RKO (cell line): Measurements from ENCODE around the gene FAM20C.
"Not testable (repeated sequence)": the region's sequence is repeated elsewhere in the genome, so short reads cannot be mapped to it uniquely, and the experiment has no call there.

Experiments used
- DNase-seq: peaks from one replicate; pipeline ENCODE4 v3.0.0-alpha.2; 2016; ENCODE audit warnings: low spot score

Gene FAM20C

GRCh38 chr7:259751-260405 lies 67.5 kb downstream of the FAM20C start:
- no peak for DNase-seq

DNA sequence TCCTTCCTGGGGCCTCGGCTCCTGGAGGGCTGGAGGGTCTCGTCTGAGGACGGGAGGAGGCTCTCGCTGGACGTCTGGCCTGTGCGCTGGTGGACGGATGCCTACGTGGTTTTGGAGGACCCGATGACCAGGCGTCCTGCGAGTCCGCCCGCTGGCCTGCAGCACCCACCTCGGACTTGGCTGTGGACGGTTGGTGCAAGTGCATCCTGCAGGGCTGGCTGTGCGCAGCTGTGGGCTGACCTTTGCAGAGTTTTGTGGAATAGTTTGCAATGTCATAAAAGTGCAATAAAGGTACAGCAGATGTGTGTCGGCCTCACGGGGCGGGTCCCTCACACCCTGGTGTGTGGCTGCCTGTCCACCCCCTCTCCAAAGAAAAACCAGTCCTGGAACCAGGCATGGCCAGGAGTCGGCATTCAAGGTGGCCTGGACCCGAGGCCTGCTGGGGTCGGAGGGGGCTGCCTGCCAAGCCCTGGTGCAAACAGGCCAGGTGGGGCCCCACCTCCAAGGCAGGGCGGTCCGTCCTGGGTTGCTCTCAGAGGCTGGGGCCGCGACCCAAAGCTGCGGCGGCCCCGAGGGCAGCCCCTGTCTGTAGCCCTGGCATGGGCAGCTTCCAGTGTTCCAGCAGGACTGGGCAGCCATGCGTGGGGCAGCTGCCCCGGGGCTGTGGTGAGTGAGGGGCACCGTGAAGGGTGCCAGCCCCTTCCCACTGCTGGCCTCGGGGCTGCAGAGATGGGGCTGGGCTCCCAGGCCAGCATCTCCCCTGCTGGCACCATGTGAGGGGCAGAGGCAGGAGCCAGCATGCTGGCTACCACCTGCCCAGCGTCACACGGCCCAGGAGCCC lies 68.3 kb downstream of the FAM20C start:
- DNase-seq = no peak

- DNase-seq = no peak
Measured at GRCh38 chr7:261341-262250, 69.2 kb downstream of the FAM20C start.

GRCh38 chr7:262251-262572 lies 69.8 kb downstream of the FAM20C start:
- no peak for DNase-seq

DNA sequence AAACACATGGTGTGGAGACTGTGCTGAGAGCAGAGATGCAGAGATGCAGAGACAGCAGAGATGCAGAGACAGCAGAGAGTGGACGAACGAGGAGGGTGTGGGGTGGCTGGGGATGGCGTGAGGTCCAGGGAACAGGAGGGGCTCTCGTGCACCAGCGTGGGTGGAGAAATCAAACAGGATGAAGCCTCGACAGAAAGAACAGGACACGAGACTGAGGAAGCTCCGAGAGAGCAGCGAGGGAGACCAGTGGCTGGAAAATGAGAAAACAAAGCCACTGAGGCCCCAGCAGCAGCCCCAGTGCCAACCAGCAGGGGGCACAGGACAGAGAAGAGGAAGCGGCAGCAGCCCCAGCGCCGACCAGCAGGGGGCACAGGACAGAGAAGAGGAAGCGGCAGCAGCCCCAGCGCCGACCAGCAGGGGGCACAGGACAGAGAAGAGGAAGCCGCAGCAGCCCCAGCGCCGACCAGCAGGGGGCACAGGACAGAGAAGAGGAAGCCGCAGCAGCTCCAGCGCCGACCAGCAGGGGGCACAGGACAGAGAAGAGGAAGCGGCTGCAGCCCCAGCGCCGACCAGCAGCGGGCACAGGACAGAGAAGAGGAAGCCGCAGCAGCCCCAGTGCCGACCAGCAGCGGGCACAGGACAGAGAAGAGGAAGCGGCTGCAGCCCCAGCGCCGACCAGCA lies 70.4 kb downstream of the FAM20C start:
- not testable (repeated sequence) for DNase-seq

GRCh38 chr7:263483-264351 lies 71.3 kb downstream of the FAM20C start:
- DNase-seq = not testable (repeated sequence)

DNA sequence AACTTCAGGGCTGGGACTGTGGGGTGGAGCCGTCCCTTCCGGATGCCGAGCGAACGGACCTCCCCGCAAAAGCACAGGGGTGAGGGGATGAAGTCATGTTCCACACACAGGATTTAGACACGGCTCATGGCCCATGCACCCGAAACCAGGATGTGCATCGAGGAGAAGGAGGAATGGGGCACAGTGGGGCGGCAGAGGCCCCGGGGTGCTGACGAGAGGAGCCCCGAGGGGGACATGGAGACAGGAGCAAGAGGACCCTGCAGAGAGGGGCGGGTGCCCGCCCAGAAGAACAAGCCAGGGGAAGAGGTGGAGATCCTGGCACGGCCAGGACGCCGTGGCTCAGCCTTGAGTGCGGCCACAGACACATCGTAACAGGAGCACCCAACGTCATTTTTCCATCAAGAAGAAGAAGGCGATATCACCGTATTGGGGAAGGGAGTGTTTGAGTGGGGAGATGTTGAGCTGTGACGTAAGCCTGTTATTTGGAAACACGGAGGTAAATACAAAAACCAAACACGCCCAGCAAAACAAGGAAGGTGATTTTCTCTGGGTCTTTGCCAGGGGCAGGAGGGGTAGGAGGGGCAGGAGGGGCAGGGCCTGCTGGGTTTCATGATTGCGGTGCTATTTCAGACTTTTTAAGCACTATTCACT lies 72.3 kb downstream of the FAM20C start:
- no peak for DNase-seq

- no peak for DNase-seq
Measured at GRCh38 chr7:265192-265997, 73.0 kb downstream of the FAM20C start.

DNA sequence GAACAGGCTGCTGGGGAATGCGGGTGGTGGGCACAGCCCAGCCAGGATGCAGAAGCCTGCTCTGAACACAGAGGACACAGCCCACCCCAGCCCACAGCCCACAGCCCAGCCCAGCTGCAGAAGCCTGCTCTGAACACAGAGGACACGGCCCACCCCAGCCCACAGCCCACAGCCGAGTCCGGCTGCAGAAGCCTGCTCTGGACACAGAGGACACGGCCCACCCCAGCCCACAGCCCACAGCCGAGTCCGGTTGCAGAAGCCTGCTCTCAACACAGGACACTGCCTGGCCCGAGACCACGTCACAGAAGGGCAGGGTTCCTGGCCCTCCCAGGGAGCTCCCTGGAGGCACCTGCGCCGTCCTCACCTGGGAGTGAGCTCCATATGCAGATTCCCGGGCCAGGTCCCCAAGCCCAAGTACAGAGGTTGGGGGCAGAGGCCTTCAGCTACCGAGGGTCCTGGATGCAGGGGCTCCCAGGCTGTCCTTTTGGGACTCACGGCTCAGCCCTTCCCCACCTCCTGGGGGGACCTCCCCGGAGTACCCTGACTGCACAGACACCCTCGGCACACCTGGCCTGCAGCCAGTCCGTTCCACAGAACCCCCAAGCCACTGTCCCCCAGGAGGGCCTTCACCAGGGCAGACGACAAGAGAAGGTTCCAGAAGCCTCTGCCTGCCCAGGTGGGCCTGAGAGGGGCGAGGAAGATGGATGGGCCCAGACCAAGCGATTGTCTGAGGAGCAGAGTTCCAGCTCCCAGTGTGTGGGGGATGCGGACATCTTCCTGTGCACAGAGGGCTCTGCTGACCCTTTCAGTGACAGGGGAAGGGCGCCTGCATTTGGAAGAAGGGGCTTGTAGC lies 73.9 kb downstream of the FAM20C start:
- DNase-seq = no peak

- no peak for DNase-seq
Measured at GRCh38 chr7:266851-267840, 74.8 kb downstream of the FAM20C start.

- no peak for DNase-seq
Measured at GRCh38 chr7:268991-269390, 76.6 kb downstream of the FAM20C start.

DNA sequence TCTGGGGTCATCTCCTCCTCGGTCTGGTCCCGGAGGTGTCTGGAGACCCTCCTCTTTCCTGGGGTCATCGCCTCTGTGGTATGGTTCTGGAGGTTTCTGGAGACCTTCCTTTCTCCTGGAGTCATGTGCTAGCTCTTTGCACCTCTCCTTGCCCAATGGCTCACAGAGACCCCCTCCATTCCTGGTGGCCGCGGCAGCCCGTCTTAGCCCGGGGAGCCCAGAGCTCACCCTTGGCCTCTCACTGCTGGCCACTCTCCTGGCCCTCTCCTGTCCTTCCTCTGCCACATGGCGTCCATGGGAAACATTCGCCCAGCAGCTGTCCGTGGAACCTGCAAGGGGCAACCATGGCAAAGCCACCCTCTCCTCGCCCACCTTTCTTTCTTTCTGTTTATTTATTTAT lies 77.3 kb downstream of the FAM20C start:
- no peak for DNase-seq

DNA sequence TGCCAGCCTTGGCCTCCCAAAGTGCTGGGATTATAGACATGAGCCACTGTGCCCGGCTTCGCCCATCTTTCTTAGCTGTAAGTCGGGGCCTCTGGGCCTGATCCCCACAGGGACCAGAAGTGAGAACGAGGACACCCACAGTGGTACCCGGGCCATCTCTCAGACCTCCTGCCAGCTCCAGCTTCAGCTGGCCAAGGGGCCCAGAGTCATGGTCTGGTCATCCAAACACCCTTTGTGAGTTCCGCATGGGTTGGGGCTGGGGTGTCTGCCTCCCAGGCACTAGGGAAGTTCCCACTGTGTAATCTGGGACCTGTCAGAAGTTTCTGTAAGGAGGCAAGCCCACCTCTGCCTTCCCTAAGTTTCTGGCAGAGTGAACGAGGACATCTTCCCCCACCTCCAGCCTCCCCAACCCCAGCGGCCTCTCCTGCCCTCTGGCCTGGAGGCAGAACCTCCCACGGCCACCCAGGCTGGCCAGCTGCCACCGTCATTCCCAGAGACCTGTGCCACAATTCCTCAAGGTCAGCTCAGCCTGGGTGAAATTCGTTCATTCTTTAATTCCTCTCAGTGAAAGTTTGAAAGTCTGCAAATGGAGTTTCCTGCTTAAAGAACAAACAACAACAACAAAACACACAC lies 78.1 kb downstream of the FAM20C start:
- DNase-seq = no peak

DNA sequence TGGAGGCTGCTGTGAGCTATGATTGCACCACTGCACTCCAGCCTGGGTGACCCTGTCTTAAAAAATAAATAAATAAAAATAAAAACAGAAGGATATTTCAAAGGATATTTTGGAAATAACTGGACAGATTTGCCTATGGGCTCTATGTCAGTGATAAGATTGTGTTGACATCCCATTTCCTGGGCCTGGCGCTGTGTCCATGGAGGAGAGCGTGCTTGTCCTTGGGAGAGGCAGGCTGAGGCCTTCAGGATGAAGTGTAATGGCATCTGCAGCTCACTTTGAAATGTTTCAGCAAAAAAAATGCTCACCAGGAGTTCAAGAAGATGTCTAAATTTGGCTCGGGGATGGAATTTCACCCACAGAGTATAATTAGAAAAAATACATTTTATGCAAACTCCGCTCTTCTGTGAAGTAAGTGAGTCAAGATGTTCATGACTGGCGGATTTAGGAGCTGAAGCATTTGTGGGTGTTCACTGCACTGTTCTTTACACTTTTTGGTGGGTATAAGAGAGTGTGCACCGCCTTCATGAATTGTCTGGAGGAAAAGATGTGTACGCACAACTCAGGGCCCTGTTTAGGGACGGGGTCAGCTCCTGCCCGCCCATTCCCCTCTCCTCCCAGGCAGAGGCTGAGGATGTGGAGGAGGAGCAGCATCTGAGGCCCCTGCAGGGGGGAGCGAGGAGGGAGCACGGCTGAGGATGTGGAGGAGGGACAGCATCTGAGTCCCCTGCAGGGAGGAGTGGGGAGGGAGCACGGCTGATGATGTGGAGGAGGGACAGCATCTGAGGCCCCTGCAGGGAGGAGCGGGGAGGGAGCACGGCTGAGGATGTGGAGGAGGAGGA lies 79.1 kb downstream of the FAM20C start:
- DNase-seq = no peak

DNA sequence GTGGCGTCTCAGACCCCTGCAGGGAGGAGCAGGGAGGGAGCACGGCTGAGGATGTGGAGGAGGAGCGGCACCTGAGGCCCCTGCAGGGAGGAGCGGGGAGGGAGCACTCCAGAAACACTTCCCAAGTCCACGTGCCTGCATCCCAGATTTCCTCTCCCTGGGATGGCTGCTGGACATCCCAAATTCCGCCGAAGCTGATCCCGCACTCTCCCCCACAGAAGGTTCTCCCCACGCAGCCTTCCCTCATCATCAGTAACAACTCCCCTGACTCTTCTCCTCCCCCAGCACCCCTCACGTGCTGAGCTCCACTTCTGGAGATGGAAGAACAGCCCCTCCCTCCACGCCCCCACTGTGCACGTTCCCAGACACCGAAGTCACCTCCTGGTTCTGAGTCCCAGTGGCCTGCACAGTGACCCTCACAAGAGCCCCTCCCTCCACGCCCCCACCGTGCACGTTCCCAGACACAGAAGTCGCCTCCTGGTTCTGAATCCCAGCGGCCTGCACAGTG lies 79.8 kb downstream of the FAM20C start:
- no peak for DNase-seq

DNA sequence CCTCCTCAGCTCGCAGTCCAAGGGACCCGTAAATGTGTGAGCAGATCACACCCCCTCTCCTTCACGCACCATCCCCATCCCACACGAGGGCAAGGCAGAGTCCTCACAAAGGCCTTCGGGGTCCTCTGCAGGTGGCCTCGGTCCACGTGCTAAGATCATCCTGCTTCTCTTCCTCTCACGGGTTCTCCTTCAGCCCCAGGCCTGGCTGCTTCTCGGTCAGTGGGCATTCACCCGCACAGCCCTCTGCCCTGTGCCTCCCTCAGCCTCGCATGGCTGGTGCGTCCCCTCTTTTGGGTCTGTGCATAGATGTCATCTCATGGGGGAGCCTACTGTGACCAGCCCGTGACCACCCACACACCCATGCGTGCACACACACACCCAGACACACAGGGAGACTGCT lies 80.3 kb downstream of the FAM20C start:
- no peak for DNase-seq
